HepG2 (cell line): ENCODE data around the gene GRHL1. TPM values are rescaled to one million over a fixed set of nuclear protein-coding genes. Genes with fewer than 3 reads are reported as not detected.
A peak's percentile ranks its signal among the peaks of the same experiment; 100 is the strongest.

Source experiments
- ARNT2 ChIP-seq: sonication (generic); formaldehyde crosslinking; IDR thresholded peaks from 2 replicates; pipeline ENCODE4 v1.8.0; 2022; ENCODE audit warnings: mild to moderate bottlenecking, low read depth, missing genetic modification reagents, moderate library complexity
- CHD2 ChIP-seq: IDR thresholded peaks from 2 replicates; pipeline ENCODE4 v1.6.1; 2011; ENCODE audit warnings: low read depth, low read length, improper control_type of control experiment
- HOXA5 ChIP-seq: sonication (generic); formaldehyde crosslinking; IDR thresholded peaks from 2 replicates; pipeline ENCODE4 v1.4.0; 2020; ENCODE audit warnings: missing genetic modification reagents
- ISL2 ChIP-seq: sonication (generic); formaldehyde crosslinking; IDR thresholded peaks from 2 replicates; pipeline ENCODE4 v1.5.0; 2020; ENCODE audit warnings: missing genetic modification reagents
- MED13 ChIP-seq: sonication (generic); formaldehyde crosslinking; IDR thresholded peaks from 2 replicates; pipeline ENCODE4 v1.5.0; 2020; ENCODE audit warnings: missing genetic modification reagents
- SP140L ChIP-seq: sonication (generic); formaldehyde crosslinking; IDR thresholded peaks from 2 replicates; pipeline ENCODE4 v1.4.0; 2020; ENCODE audit warnings: missing genetic modification reagents, borderline replicate concordance
- SPEN ChIP-seq: sonication (generic); formaldehyde crosslinking; IDR thresholded peaks from 2 replicates; pipeline ENCODE4 v1.5.1; 2020; ENCODE audit warnings: low read depth, mild to moderate bottlenecking, missing genetic modification reagents
- TCF7L2 ChIP-seq: IDR thresholded peaks from 2 replicates; pipeline ENCODE4 v1.6.1; 2011; ENCODE audit warnings: mild to moderate bottlenecking, low read depth, low read length, moderate library complexity
- TP53 ChIP-seq: sonication (generic); formaldehyde crosslinking; conservative IDR thresholded peaks from 2 replicates; pipeline ENCODE4 v1.4.0; 2020; ENCODE audit warnings: missing genetic modification reagents
- ZNF496 ChIP-seq: sonication (generic); formaldehyde crosslinking; IDR thresholded peaks from 2 replicates; pipeline ENCODE4 v1.8.1; 2023; ENCODE audit warnings: mild to moderate bottlenecking, moderate library complexity, missing genetic modification reagents; ENCODE audit not compliant: insufficient replicate concordance
- ZNF501 ChIP-seq: sonication (generic); formaldehyde crosslinking; IDR thresholded peaks from 2 replicates; pipeline ENCODE4 v1.5.1; 2020; ENCODE audit warnings: mild to moderate bottlenecking, moderate library complexity, missing genetic modification reagents
- ZNF564 ChIP-seq: sonication (generic); formaldehyde crosslinking; IDR thresholded peaks from 2 replicates; pipeline ENCODE4 v1.8.1; 2023; ENCODE audit warnings: mild to moderate bottlenecking, missing genetic modification reagents
- ZNF678 ChIP-seq: sonication (generic); formaldehyde crosslinking; IDR thresholded peaks from 2 replicates; pipeline ENCODE4 v1.4.0; 2020; ENCODE audit warnings: mild to moderate bottlenecking, missing genetic modification reagents
- polyA plus RNA-seq, 8 experiments: library from polyadenylated mRNA; depleted of rRNA in 3 of 8; stranded (reverse) in 7 of 8; unstranded in 1 of 8; fragments of >200 nt; fragmentation: Illumina TruSeq in 4 of 8; extraction: Trizol in 4 of 8; gene quantifications; 2 replicates each; pipeline versions ENCODE4 v1.2.1 to v1.2.3, GENCODE V29; 2011 to 2016; ENCODE audit warnings: low read depth in 4 of 8, missing spikeins in 1 of 8, mixed read lengths in 1 of 8; ENCODE audit not compliant: insufficient read depth in 1 of 8
- total RNA-seq, 5 experiments: library from RNA; depleted of rRNA; stranded (reverse); fragments of >200 nt; fragmentation: Illumina TruSeq; extraction: Trizol; gene quantifications; 2 replicates each; pipeline ENCODE4 v1.2.3, GENCODE V29; 2016; ENCODE audit warnings: low read depth in 1 of 5
- TF ChIP-seq, protein P1 (sequence below): sonication (generic); formaldehyde crosslinking; IDR thresholded peaks from 2 replicates; pipeline ENCODE4 v1.5.1; 2020; ENCODE audit warnings: missing genetic modification reagents, mild to moderate bottlenecking, borderline replicate concordance
- TF ChIP-seq, protein P2 (sequence below): sonication (generic); formaldehyde crosslinking; IDR thresholded peaks from 2 replicates; pipeline ENCODE4 v1.4.0; 2020; ENCODE audit warnings: low read depth, missing genetic modification reagents
- TF ChIP-seq, protein P3 (sequence below): sonication (generic); formaldehyde crosslinking; IDR thresholded peaks from 2 replicates; pipeline ENCODE4 v1.4.0; 2020; ENCODE audit warnings: missing genetic modification reagents
- TF ChIP-seq, protein P4 (sequence below): IDR thresholded peaks from 2 replicates; pipeline ENCODE4 v1.6.1; 2016; ENCODE audit warnings: missing compliant biosample characterization, missing genetic modification reagents, borderline replicate concordance
- TF ChIP-seq, protein P5 (sequence below): sonication (generic); formaldehyde crosslinking; conservative IDR thresholded peaks from 2 replicates; pipeline ENCODE4 v1.4.0; 2020; ENCODE audit warnings: missing genetic modification reagents
- TF ChIP-seq, protein P6 (sequence below): sonication (generic); formaldehyde crosslinking; IDR thresholded peaks from 2 replicates; pipeline ENCODE4 v1.8.1; 2022; ENCODE audit warnings: mild to moderate bottlenecking, missing genetic modification reagents

Gene GRHL1
- total and polyA plus RNA-seq, 2 of the 13 experiments (the other 11 are each of a cell fraction or from before 2014, with no cell fraction given), result 9.3 to 12.0 TPM

DNA sequence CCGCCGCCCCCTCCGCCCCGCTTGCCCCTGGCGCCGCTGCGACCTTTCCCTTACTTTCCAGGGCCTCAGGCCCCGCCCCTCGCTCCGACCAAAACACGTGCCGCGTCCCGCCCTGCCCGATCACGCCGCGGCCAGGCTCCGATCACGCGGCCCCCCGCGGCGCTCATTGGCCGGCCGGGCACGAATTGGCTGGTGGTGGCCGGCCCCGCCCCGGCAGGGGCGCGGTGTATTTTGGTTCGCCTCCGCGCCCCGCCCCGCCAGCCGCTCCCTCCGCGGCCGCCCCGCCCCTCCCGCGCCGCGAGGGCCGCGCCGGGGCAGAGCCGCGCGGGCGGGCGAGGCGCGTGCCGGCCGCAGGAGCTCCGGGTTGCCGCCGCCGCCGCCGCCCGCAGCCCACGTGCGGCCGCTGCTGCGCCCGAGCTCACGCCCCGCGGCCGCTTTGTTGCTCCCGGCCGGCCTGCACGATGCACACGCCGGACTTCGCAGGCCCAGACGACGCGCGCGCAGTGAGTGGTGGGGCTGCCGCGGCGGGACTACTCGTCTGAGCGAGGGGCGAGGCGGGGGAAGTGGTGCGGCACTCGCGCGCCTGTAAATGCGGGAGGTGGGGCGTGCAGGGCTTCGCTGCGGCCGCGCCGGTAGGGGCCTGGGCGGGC is 91.9 kb downstream of the GRHL1 start, which contains the start of gene KLF11 (continued):
- TF ChIP-seq, protein P1, sequence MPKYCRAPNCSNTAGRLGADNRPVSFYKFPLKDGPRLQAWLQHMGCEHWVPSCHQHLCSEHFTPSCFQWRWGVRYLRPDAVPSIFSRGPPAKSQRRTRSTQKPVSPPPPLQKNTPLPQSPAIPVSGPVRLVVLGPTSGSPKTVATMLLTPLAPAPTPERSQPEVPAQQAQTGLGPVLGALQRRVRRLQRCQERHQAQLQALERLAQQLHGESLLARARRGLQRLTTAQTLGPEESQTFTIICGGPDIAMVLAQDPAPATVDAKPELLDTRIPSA (CRISPR knock-in tag), result peak; percentile 93; the same call in 1 of the 2 replicates
- TF ChIP-seq MED13 (CRISPR knock-in tag), result peak; percentile 92
- 0 out of 2 replicates have a peak, but pooled peaks have one; percentile 81 for TF ChIP-seq SP140L (CRISPR knock-in tag)
- TF ChIP-seq, protein P2, sequence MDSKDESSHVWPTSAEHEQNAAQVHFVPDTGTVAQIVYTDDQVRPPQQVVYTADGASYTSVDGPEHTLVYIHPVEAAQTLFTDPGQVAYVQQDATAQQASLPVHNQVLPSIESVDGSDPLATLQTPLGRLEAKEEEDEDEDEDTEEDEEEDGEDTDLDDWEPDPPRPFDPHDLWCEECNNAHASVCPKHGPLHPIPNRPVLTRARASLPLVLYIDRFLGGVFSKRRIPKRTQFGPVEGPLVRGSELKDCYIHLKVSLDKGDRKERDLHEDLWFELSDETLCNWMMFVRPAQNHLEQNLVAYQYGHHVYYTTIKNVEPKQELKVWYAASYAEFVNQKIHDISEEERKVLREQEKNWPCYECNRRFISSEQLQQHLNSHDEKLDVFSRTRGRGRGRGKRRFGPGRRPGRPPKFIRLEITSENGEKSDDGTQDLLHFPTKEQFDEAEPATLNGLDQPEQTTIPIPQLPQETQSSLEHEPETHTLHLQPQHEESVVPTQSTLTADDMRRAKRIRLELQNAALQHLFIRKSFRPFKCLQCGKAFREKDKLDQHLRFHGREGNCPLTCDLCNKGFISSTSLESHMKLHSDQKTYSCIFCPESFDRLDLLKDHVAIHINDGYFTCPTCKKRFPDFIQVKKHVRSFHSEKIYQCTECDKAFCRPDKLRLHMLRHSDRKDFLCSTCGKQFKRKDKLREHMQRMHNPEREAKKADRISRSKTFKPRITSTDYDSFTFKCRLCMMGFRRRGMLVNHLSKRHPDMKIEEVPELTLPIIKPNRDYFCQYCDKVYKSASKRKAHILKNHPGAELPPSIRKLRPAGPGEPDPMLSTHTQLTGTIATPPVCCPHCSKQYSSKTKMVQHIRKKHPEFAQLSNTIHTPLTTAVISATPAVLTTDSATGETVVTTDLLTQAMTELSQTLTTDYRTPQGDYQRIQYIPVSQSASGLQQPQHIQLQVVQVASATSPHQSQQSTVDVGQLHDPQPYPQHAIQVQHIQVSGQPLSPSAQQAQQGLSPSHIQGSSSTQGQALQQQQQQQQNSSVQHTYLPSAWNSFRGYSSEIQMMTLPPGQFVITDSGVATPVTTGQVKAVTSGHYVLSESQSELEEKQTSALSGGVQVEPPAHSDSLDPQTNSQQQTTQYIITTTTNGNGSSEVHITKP (CRISPR knock-in tag), result no peak
- peak; percentile 95 for TF ChIP-seq ARNT2 (CRISPR knock-in tag)
- TF ChIP-seq, protein P3, sequence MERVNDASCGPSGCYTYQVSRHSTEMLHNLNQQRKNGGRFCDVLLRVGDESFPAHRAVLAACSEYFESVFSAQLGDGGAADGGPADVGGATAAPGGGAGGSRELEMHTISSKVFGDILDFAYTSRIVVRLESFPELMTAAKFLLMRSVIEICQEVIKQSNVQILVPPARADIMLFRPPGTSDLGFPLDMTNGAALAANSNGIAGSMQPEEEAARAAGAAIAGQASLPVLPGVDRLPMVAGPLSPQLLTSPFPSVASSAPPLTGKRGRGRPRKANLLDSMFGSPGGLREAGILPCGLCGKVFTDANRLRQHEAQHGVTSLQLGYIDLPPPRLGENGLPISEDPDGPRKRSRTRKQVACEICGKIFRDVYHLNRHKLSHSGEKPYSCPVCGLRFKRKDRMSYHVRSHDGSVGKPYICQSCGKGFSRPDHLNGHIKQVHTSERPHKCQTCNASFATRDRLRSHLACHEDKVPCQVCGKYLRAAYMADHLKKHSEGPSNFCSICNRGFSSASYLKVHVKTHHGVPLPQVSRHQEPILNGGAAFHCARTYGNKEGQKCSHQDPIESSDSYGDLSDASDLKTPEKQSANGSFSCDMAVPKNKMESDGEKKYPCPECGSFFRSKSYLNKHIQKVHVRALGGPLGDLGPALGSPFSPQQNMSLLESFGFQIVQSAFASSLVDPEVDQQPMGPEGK (CRISPR knock-in tag), result peak; percentile 65
- TF ChIP-seq, protein P4, sequence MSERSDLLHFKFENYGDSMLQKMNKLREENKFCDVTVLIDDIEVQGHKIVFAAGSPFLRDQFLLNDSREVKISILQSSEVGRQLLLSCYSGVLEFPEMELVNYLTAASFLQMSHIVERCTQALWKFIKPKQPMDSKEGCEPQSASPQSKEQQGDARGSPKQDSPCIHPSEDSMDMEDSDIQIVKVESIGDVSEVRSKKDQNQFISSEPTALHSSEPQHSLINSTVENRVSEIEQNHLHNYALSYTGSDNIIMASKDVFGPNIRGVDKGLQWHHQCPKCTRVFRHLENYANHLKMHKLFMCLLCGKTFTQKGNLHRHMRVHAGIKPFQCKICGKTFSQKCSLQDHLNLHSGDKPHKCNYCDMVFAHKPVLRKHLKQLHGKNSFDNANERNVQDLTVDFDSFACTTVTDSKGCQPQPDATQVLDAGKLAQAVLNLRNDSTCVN (CRISPR knock-in tag), result no peak
- peak; percentile 25; the same call in 1 of the 2 replicates for TF ChIP-seq TP53 (CRISPR knock-in tag)
- no peak for TF ChIP-seq CHD2
- peak; percentile 95 for TF ChIP-seq ZNF678 (CRISPR knock-in tag)
- peak; percentile 29; the same call in 1 of the 2 replicates for TF ChIP-seq ZNF501 (CRISPR knock-in tag)
- peak; percentile 96 for TF ChIP-seq HOXA5
- TF ChIP-seq, protein P5, sequence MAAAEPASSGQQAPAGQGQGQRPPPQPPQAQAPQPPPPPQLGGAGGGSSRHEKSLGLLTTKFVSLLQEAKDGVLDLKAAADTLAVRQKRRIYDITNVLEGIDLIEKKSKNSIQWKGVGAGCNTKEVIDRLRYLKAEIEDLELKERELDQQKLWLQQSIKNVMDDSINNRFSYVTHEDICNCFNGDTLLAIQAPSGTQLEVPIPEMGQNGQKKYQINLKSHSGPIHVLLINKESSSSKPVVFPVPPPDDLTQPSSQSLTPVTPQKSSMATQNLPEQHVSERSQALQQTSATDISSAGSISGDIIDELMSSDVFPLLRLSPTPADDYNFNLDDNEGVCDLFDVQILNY (CRISPR knock-in tag), result peak; percentile 86
- TF ChIP-seq TCF7L2, result no peak
- TF ChIP-seq ISL2 (CRISPR knock-in tag), result peak; percentile 57; the same call in 1 of the 2 replicates
- TF ChIP-seq ZNF564, result peak; percentile 90
- no peak for TF ChIP-seq ZNF496 (CRISPR knock-in tag)
- TF ChIP-seq, protein P6, sequence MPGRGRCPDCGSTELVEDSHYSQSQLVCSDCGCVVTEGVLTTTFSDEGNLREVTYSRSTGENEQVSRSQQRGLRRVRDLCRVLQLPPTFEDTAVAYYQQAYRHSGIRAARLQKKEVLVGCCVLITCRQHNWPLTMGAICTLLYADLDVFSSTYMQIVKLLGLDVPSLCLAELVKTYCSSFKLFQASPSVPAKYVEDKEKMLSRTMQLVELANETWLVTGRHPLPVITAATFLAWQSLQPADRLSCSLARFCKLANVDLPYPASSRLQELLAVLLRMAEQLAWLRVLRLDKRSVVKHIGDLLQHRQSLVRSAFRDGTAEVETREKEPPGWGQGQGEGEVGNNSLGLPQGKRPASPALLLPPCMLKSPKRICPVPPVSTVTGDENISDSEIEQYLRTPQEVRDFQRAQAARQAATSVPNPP (CRISPR knock-in tag), result peak; percentile 57; the same call in 1 of the 2 replicates
- TF ChIP-seq SPEN (CRISPR knock-in tag), result peak; percentile 87
